Non-pigmented ciliary epithelial cell (primary cell): ENCODE measurements around the gene SAXO2.
"Not testable (repeated sequence)": the region's sequence is repeated elsewhere in the genome, so short reads cannot be mapped to it uniquely, and the experiment has no call there.

Experiments
- DNase-seq: peaks from one replicate; pipeline ENCODE4 v3.0.0-alpha.2; 2010; ENCODE audit warnings: low read depth

The SAXO2 gene, protein sequence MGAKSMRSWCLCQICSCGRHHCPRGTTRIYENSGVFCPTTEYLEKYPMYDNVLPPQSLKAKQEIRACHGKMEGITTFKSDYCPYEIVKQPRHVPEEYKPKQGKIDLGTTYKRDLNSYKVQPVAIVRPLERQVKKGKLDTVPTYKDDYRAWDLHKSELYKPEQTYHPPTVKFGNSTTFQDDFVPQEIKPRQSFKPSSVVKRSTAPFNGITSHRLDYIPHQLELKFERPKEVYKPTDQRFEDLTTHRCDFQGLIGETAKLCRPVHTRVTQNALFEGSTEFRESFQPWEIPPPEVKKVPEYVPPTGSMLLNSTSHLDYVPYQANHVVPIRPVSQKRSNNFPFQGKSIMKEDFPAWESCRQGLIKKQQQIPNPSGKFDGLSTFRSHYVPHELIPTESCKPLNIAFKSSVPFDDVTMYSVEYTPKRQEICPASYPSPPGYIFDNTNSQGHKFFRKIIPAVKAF

GRCh38 chr15:82262422-82263026 is at the start of gene SAXO2, which contains the start of gene EFL1:
Gene SAXO2 (plus strand): TSS chr15:82262818. CDS start chr15:82262880, 62 bp downstream.
Gene EFL1 (minus strand): TSS chr15:82262734. CDS start chr15:82261778, 956 bp downstream.
- DNase-seq = no peak

GRCh38 chr15:82216092-82216491 is 46.5 kb upstream of the SAXO2 start:
- not testable (repeated sequence) for DNase-seq

GRCh38 chr15:82221535-82221934 is 41.1 kb upstream of the SAXO2 start:
- DNase-seq = not testable (repeated sequence)

DNA sequence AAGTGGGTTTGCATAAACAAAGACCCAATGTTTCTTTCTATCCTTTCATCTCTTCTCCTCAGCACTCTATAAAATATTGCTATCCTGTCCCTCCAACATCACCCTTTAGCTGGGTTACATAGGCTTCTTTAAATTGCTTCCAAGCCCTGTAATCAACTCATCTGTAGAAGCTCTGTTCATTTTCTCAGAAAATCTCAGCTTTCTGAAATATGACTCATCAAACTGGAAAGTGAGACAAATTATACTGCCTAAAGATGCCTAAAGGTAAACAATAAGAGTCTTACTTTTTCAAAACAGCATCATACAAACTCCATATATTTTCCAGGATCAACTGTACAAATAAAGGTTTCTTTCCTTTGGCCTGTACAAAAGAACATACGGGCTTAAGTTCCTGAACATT is 33.9 kb upstream of the SAXO2 start:
- DNase-seq = no peak

- DNase-seq = no peak
These were observed 31.4 kb upstream of the SAXO2 start for GRCh38 chr15:82231233-82231632.

GRCh38 chr15:82231842-82232241 is 30.8 kb upstream of the SAXO2 start:
- no peak for DNase-seq

GRCh38 chr15:82237944-82238534 is 24.6 kb upstream of the SAXO2 start:
- DNase-seq = not testable (repeated sequence)

GRCh38 chr15:82239685-82240391 is 22.8 kb upstream of the SAXO2 start:
- no peak for DNase-seq

DNA sequence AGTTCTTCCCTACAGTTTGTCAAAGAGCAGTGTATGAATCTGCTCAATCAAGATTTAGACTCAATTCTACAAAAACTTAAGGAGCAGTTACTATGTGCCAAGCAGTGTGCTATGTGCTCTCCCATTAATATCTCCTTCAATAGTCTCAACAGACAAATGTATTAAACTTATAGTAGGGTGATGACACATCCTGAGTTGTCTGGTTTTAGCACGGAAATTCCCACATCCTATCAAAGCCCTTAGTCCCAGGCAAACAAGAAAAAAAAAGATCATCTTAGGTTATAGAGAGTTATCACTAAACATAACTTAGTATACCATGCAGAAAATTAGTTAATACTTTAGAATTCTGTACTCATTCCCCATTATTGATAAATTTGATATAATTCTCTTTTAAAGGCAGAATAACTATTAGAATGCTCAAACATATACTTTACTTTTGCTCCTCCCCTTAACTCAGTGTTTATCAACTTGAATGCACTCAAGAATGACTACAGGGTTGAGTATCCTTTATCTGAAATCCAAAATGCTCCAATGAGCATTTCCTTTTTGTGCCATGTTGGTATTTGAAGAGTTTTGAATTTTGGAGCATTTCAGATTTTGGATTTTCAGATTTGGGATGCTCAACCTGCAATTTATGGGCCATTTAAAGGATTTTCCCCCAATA is 20.6 kb upstream of the SAXO2 start:
- DNase-seq = not testable (repeated sequence)

GRCh38 chr15:82243644-82244043 is 19.0 kb upstream of the SAXO2 start:
- not testable (repeated sequence) for DNase-seq

GRCh38 chr15:82245956-82246355 is 16.7 kb upstream of the SAXO2 start:
- not testable (repeated sequence) for DNase-seq

DNA sequence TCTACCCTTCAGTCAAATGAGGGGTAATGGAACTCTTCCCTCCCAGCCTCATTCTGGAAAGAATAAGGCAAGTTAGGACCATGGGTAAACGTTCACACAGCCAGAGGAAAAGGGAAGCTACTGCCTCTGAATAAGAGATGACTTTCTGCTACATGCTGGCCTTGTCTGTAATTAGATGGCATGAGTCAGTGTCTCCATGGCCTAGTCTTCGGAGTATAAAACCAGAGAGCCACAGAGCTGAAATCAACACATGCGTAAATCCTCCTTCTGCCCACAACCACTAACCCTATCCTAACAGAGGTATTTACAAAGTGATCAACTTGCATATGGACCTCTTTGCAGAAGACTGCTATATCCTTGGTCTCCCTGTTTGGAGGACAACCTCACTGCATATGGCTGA is 14.4 kb upstream of the SAXO2 start:
- not testable (repeated sequence) for DNase-seq

GRCh38 chr15:82261566-82262421 is 824 bp upstream of the SAXO2 start:
- not testable (repeated sequence) for DNase-seq

DNA sequence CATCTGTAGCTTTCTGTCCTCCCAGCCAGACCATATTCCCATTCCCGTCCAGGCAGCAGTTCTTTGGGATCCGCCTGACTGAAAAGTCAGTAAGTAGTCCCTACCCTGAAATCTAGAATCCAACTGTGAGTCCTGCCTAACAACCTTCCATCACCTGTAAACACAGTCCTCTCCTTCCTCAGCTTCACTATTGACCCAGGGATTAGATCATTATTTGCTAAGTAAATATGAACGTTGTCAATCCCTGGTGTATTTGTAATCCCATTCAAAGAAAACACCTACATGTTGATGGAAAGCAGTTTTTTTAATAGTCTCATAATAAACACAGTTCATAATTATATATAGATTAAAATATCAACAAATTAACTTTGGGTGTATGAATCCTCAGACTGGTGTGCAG is 732 bp downstream of the SAXO2 start:
- DNase-seq = no peak

DNA sequence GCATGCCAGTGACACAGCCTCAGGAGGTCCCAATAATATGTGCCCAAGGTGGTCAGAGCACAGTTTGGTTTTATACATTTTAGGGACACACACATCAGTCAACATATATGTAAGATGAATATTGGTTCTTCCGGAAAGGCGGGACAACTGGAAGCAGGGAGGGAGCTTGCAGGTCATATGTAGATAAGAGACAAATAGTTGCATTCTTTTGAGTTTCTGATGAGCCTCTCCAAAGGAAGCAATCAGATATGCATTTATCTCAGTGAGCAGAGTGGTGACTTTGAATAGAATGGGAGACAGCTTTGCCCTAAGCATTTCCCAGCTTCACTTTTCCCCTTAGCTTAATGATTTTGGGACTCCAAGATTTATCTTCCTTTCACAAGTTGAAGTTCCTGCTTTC is 4.5 kb downstream of the SAXO2 start:
- not testable (repeated sequence) for DNase-seq

DNA sequence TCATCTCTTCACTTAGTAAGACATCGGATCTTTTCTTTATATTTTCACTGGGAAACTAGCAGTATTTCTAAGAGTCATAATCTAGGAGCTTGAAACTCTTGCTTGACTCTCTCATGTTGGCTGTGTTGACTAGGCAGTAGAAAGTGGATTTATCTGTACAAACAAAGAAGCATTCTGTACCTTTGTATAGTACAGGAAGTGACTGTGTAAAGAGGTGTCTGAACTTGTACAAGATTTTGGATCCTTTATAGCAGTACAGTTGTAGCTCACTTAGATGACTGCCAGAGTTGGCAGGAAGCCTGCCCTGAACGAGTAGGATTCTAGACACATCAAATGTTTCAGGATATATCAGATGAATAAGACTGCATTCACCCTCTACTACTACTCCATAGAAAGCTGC is 5.8 kb downstream of the SAXO2 start:
- not testable (repeated sequence) for DNase-seq

DNA sequence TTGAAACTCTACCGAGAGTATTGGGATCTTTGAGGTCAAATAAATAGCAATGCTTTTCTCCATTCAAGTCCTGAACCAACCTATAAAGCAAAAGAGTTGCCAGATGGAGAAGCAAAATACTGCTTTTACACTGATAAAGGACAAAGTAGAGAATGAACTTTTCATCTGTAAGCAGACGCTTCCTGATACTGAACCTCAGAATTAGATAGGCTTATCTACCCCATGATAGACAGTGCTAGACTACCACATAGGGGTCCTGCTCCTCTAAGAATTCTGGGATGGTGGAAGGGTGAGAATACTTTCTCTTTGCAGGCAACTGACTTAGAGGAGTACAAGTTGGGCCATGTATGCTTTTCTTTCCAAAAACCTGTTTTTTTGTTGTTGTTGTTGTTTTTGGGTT is 9.5 kb downstream of the SAXO2 start:
- DNase-seq = no peak

- DNase-seq = no peak
These were observed 12.8 kb downstream of the SAXO2 start for GRCh38 chr15:82275410-82275809.

GRCh38 chr15:82281276-82281675 is 18.7 kb downstream of the SAXO2 start:
- DNase-seq = not testable (repeated sequence)

DNA sequence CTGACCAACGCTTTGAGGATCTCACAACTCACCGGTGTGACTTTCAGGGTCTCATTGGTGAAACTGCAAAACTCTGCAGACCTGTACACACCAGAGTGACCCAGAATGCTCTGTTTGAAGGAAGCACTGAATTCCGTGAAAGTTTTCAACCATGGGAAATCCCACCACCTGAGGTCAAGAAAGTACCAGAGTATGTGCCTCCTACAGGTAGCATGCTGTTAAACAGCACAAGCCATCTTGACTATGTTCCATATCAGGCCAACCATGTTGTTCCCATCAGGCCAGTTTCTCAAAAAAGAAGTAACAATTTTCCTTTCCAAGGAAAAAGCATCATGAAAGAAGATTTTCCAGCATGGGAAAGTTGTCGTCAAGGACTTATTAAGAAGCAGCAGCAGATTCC is 19.8 kb downstream of the SAXO2 start:
- not testable (repeated sequence) for DNase-seq

GRCh38 chr15:82284381-82284780 is 21.8 kb downstream of the SAXO2 start:
- DNase-seq = not testable (repeated sequence)
